Measurements from ENCODE around the gene TRPC5OS.

Gene TRPC5OS

GRCh38 chrX:111837197-111837596, 38.8 kb upstream of the TRPC5OS start:
- TF ChIP-seq CTCF (IDR thresholded peaks at IDR 0.05; ENCODE audit: borderline replicate concordance, extremely low read depth, low read length, poor library complexity, severe bottlenecking), result no peak
- no peak for TF ChIP-seq EZH2 (IDR thresholded peaks at IDR 0.05; ENCODE audit: borderline replicate concordance, low read depth, low read length, severe bottlenecking)
- Histone ChIP-seq H3K9ac (ENCODE audit: low read depth, low read length) (no peak overlapping the region), H4K20me1 (ENCODE audit: insufficient read depth, low read length) (no peaks in the 10 kb centered on the region), H3K4me2 (ENCODE audit: insufficient read depth, low read length) (no peak overlapping the region), H2AFZ (ENCODE audit: low read depth, low read length) (no peak overlapping the region), H3K4me3 (ENCODE audit: low read depth in 1 of 2, low read length in 2 of 2) (no peak overlapping the region), H3K79me2 (ENCODE audit: insufficient read depth, low read length) (no peaks in the 10 kb centered on the region), H3K4me1 (ENCODE audit: insufficient read depth, low read length) (no peaks in the 10 kb centered on the region), H3K9me3 (ENCODE audit: insufficient read depth, low read length, severe bottlenecking) (no peaks in the 10 kb centered on the region), H3K36me3 (ENCODE audit: insufficient read depth, low read length) (no peaks in the 10 kb centered on the region), H3K27me3 (ENCODE audit: insufficient read depth, low read length, poor library complexity) (no peaks in the 10 kb centered on the region), H3K27ac (ENCODE audit: low read length) (no peak overlapping the region)
- ATAC-seq (ENCODE audit: insufficient read depth, low read depth), result no peak
- DNase-seq, result no peak

- Histone ChIP-seq H3K27ac (ENCODE audit: low read length) (no peak overlapping the region), H3K9me3 (ENCODE audit: insufficient read depth, low read length, severe bottlenecking) (no peaks in the 10 kb centered on the region), H3K4me2 (ENCODE audit: insufficient read depth, low read length) (no peak overlapping the region), H3K9ac (ENCODE audit: low read depth, low read length) (no peak overlapping the region), H4K20me1 (ENCODE audit: insufficient read depth, low read length) (no peaks in the 10 kb centered on the region), H2AFZ (ENCODE audit: low read depth, low read length) (0 out of 2 replicates have a peak overlapping the region, but pooled peaks have one; percentile 16), H3K79me2 (ENCODE audit: insufficient read depth, low read length) (no peaks in the 10 kb centered on the region), H3K27me3 (ENCODE audit: insufficient read depth, low read length, poor library complexity) (no peaks in the 10 kb centered on the region), H3K4me1 (ENCODE audit: insufficient read depth, low read length) (no peaks in the 10 kb centered on the region), H3K36me3 (ENCODE audit: insufficient read depth, low read length) (no peaks in the 10 kb centered on the region), H3K4me3 (ENCODE audit: low read depth in 1 of 2, low read length in 2 of 2) (no peak overlapping the region)
- DNase-seq (no peak), ATAC-seq (ENCODE audit: insufficient read depth, low read depth) (no peak)
- TF ChIP-seq CTCF (IDR thresholded peaks at IDR 0.05; ENCODE audit: borderline replicate concordance, extremely low read depth, low read length, poor library complexity, severe bottlenecking) (no peak), EZH2 (IDR thresholded peaks at IDR 0.05; ENCODE audit: borderline replicate concordance, low read depth, low read length, severe bottlenecking) (no peak)
Measured at GRCh38 chrX:111847491-111848133, 28.4 kb upstream of the TRPC5OS start.

GRCh38 chrX:111848541-111848940, 27.4 kb upstream of the TRPC5OS start:
- ATAC-seq (ENCODE audit: insufficient read depth, low read depth), result no peak
- H3K36me3 ChIP-seq (ENCODE audit: insufficient read depth, low read length), result no peaks in the 10 kb centered on the region
- H4K20me1 ChIP-seq (ENCODE audit: insufficient read depth, low read length), result no peaks in the 10 kb centered on the region

More at GRCh38 chrX:111848541-111848940, 27.4 kb upstream of the TRPC5OS start:
- no peak overlapping the region for H3K4me3 ChIP-seq (ENCODE audit: low read depth in 1 of 2, low read length in 2 of 2)
- no peaks in the 10 kb centered on the region for H3K9me3 ChIP-seq (ENCODE audit: insufficient read depth, low read length, severe bottlenecking)
- DNase-seq, result no peak
- TF ChIP-seq EZH2 (IDR thresholded peaks at IDR 0.05; ENCODE audit: borderline replicate concordance, low read depth, low read length, severe bottlenecking) (no peak), CTCF (IDR thresholded peaks at IDR 0.05; ENCODE audit: borderline replicate concordance, extremely low read depth, low read length, poor library complexity, severe bottlenecking) (no peak)
- no peak overlapping the region for H2AFZ ChIP-seq (ENCODE audit: low read depth, low read length)
- no peaks in the 10 kb centered on the region for H3K79me2 ChIP-seq (ENCODE audit: insufficient read depth, low read length)
- H3K4me1 ChIP-seq (ENCODE audit: insufficient read depth, low read length), result no peaks in the 10 kb centered on the region
- no peak overlapping the region for H3K27ac ChIP-seq (ENCODE audit: low read length)
- no peaks in the 10 kb centered on the region for H3K27me3 ChIP-seq (ENCODE audit: insufficient read depth, low read length, poor library complexity)
- no peak overlapping the region for H3K4me2 ChIP-seq (ENCODE audit: insufficient read depth, low read length)
- H3K9ac ChIP-seq (ENCODE audit: low read depth, low read length), result no peak overlapping the region

Data from DND-41 (cell line).